ENCODE data around the gene BACH1. TPM values are rescaled to one million over a fixed set of nuclear protein-coding genes. Genes with fewer than 3 reads are reported as not detected.
A peak's percentile ranks its signal among the peaks of the same experiment; 100 is the strongest.

Gene BACH1
- total and polyA plus RNA-seq, 2 of the 8 experiments (the other 6 are each of a cell fraction or from before 2014, with no cell fraction given) = 6.9 to 50.7 TPM

DNA sequence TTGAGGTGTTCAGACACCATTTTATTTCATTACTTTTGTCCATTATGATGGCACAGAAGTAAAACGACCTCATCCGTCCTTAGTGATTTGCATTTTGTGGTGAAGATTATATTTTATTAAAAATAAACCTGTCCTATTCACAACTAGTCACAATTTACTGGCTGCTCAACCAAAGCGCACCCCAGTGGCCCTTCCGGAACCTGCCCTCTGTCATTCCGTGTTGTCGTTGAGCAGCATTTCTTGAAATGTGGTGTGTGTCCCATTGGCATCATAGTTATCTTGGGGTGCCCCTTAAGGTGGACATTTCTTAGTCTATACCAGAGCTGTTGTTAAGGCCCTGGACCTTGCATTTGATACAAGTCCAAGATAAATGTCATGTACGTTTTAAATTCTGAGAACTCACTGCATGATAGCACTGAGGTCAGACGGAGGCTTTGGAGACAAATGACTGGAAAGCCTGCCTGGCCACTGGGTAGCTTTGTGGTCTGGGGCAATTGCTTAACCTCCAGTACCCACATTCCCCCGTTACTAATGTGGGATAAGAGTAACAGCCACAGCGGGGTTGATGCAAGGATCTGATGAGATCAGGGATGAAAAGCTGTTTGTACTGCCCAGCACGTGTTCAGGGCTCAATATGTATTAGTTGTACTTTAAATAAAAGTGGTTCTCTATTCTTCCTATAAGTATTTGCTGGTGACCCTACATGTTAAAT is 36.2 kb downstream of the BACH1 start:
- H2BK120ac ChIP-seq (replicated peaks; ENCODE audit: low read depth, low read length) = no peak overlapping the region
- no peak overlapping the region for H3K56ac ChIP-seq (replicated peaks; ENCODE audit: insufficient read length, low read depth, low read length)
- FAIRE-seq = no peak
- H3K9me3 ChIP-seq (ENCODE audit: insufficient read depth in 2 of 2, low read depth in 1 of 2, low read length in 1 of 2) = no peaks in the 10 kb centered on the region
- no peaks in the 10 kb centered on the region for H3K4me1 ChIP-seq (replicated peaks in 1 of 4; ENCODE audit: control insufficient read depth in 3 of 4, insufficient read depth in 4 of 4, low read length in 3 of 4)
- H3K79me1 ChIP-seq (ENCODE audit: low read depth, low read length) = no peaks in the 10 kb centered on the region
- H3K23ac ChIP-seq (ENCODE audit: insufficient read length) = no peak overlapping the region
- H2BK20ac ChIP-seq (ENCODE audit: low read length) = no peak overlapping the region
- H3K79me2 ChIP-seq (ENCODE audit: control insufficient read depth in 1 of 2, insufficient read depth in 2 of 2, low read length in 2 of 2) = peaks cover 0 to 15% of the 10 kb centered on the region in 2 experiments; a peak in 1 of 4 replicates
- H2BK12ac ChIP-seq (ENCODE audit: low read depth, low read length) = no peak overlapping the region
- H3K9ac ChIP-seq (replicated peaks in 1 of 4; ENCODE audit: extremely low read depth in 1 of 4, low read depth in 3 of 4, low read length in 3 of 4) = no peak overlapping the region
- no peak overlapping the region for H3K4ac ChIP-seq (replicated peaks; ENCODE audit: insufficient read length, low read depth, low read length)
- no peak overlapping the region for H2AK5ac ChIP-seq (ENCODE audit: low read depth, low read length)
- H4K5ac ChIP-seq (ENCODE audit: insufficient read length, low read depth, low read length) = no peak overlapping the region
- H2AFZ ChIP-seq (ENCODE audit: low read length) = no peak overlapping the region
- H3K18ac ChIP-seq (ENCODE audit: extremely low read depth, low read length) = no peak overlapping the region
- no peak overlapping the region for H3K14ac ChIP-seq (ENCODE audit: insufficient read length)
- no peak overlapping the region for H4K91ac ChIP-seq (replicated peaks; ENCODE audit: insufficient read length, low read length)
- TF ChIP-seq BACH1 (IDR thresholded peaks at IDR 0.05; ENCODE audit: low read length) (no peak), PHF8 (conservative IDR thresholded peaks at IDR 0.05; ENCODE audit: low read depth, low read length) (no peak)
- TF ChIP-seq, protein P1, sequence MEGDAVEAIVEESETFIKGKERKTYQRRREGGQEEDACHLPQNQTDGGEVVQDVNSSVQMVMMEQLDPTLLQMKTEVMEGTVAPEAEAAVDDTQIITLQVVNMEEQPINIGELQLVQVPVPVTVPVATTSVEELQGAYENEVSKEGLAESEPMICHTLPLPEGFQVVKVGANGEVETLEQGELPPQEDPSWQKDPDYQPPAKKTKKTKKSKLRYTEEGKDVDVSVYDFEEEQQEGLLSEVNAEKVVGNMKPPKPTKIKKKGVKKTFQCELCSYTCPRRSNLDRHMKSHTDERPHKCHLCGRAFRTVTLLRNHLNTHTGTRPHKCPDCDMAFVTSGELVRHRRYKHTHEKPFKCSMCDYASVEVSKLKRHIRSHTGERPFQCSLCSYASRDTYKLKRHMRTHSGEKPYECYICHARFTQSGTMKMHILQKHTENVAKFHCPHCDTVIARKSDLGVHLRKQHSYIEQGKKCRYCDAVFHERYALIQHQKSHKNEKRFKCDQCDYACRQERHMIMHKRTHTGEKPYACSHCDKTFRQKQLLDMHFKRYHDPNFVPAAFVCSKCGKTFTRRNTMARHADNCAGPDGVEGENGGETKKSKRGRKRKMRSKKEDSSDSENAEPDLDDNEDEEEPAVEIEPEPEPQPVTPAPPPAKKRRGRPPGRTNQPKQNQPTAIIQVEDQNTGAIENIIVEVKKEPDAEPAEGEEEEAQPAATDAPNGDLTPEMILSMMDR (IDR thresholded peaks at IDR 0.05; ENCODE audit: control extremely low read depth in 1 of 3, insufficient read depth in 1 of 3, low read depth in 1 of 3, low read length in 3 of 3) = peak in 2 of 3 experiments; percentile 7 to 23; a peak in 2 of 4 replicates
- H3K27me3 ChIP-seq (replicated peaks in 1 of 4; ENCODE audit: control insufficient read depth in 3 of 4, extremely low read depth in 1 of 4, insufficient read depth in 3 of 4, low read length in 3 of 4) = no peaks in the 10 kb centered on the region
- ChIA-PET CTCF (ENCODE audit: partially characterized antibody) (interaction anchor here (0.8 to 2.6 kb wide), 12 partner anchors 10 to 172 kb away, joined by 3 to 8 read pairs (median 4); no protein-coding TSS in a partner anchor), POLR2A (ENCODE audit: partially characterized antibody) (no interaction called here)
- no peaks in the 10 kb centered on the region for H3K23me2 ChIP-seq (ENCODE audit: low read depth, low read length)
- H3K27ac ChIP-seq (ENCODE audit: low read depth, low read length) = no peak overlapping the region
- H4K20me1 ChIP-seq (replicated peaks in 1 of 2; ENCODE audit: control insufficient read depth in 1 of 2, insufficient read depth in 2 of 2, low read length in 2 of 2) = peaks cover 3 to 5% of the 10 kb centered on the region in 2 experiments
- no peak overlapping the region for H3K4me3 ChIP-seq (ENCODE audit: extremely low read depth in 1 of 4, insufficient read depth in 2 of 4, low read depth in 3 of 4, low read length in 4 of 4)
- 89% methylated on average over 11 of the region's 11 CpGs; no CpG with 5 or more reads in 1 of the 2 experiments for WGBS, 2 experiments (ENCODE audit: extremely low coverage in 1 of 2, insufficient coverage in 1 of 2, insufficient read length in 1 of 2, insufficient replicate concordance in 2 of 2, low coverage in 1 of 2, low lambda C conversion rate in 2 of 2, missing lambda C conversion rate in 1 of 2)
- no peak for DNase-seq (ENCODE audit: low read depth in 1 of 2, low spot score in 2 of 2)
- peaks cover 0 to 3% (median 1%) of the 10 kb centered on the region in 4 experiments; a peak in 3 of 8 replicates for H3K36me3 ChIP-seq (ENCODE audit: control insufficient read depth in 2 of 4, insufficient read depth in 4 of 4, low read length in 3 of 4)
- H3K4me2 ChIP-seq (ENCODE audit: insufficient read depth in 1 of 2, low read depth in 2 of 2, low read length in 2 of 2) = no peak overlapping the region
- no peak overlapping the region for H2BK15ac ChIP-seq (ENCODE audit: low read length)
- H4K8ac ChIP-seq (ENCODE audit: extremely low read depth, insufficient read depth, low read length) = no peak overlapping the region
- no peak overlapping the region for H2BK5ac ChIP-seq (ENCODE audit: low read depth, low read length)

Measured in H1 (cell line).